GM19025 (cell line): ENCODE results near the gene TCEA2.

Source experiments
- ATAC-seq: cut with Tn5 transposase; IDR thresholded peaks from one replicate; pipeline ENCODE4 v1.9.1; 2021; ENCODE audit warnings: mild to moderate bottlenecking, low read depth, moderate library complexity; ENCODE audit not compliant: unreplicated experiment

Gene TCEA2

DNA sequence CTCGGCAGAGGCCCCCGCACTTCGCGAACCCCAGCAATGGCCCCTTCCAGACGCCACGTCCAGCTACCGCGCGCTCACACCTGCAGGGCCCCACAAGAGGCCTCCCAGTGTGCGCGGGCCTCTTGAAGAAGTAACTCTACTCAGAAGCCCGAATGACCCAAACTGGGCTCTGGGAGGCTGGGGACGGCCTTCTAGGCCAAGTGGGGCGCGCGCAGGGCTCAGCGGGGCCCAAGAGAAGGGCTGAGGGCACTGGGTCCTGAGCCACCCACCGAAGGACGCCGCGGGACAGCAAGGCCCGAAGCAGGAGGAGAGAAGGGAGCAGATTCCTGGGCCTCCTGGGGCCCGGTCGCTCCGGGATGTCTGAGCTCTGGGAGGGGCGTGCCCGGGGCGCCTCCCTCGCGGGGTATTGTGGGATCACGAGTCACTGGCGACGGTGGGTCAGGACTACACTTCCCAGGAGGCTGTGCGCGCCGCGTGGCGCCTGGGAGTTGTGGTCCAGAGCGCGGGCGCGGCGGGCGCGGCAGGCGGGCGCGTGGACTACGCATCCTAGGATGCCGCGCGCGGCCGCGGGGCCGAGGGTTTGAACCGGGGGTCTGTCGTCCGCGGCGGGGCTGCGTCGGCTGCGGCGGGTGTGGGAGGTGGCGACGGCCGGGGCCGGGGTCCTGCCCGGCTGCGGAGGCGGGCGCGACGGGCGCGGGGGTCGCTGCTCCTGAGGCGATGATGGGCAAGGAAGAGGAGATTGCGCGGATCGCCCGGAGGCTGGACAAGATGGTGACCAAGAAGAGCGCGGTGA, at the start of gene TCEA2:
Gene TCEA2, plus strand, starts transcription at position 603 of the 793 bp plus-strand sequence. Its CDS starts 115 bp downstream, at position 718.
- peak; percentile 85 for ATAC-seq

DNA sequence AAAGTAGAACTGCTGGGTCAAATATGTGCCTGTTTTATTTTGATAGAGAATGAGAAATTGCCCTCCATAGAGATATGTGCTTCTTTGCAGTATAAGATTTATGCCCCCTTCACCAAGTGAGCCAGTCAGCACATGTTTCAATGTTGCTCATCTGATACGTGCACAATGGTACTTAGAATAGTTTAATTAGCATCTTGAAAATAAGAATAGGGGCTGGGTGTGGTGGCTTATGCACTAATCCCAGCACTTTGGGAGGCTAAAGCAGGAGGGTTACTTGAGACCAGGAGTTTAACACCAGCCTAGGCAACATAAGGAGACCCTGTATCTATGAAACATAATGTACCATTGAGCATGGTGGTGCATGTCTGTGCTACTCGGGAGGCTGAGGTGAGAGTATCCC, 47.4 kb upstream of the TCEA2 start:
- no peak for ATAC-seq

DNA sequence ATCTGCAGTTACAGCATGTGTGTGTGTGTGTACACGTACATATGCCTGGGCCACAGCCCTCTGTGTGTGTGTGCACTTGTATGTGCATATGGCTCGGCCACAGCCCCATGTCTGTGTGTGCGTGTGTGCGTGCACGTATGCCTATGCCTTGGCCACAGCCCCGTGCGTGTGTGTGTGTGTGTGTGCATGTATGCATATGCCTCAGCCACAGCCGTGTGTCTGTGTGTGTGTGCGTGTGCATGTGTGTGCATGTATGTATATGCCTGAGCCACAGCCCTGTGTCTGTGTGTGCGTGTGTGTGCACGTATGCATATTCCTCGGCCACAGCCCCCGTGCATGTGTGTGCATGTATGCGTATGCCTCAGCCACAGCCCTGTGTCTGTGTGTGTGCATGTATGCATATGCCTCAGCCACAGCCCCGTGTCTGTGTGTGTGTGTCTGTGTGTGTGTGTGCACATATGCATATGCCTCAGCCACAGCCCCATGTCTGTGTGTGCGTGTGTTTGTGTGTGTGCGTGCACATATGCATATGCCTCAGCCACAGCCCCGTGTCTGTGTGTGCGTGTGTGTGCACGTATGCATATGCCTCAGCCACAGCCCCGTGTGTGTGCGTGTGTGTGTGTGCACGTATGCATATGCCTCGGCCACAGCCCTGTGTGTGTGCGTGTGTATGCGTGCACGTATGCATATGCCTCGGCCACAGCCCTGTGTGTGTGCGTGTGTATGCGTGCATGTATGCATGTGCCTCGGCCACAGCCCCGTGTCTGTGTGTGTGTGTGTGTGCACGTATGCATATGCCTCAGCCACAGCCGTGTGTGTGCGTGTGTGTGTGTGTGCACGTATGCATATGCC, 41.6 kb upstream of the TCEA2 start:
- ATAC-seq, result no peak

DNA sequence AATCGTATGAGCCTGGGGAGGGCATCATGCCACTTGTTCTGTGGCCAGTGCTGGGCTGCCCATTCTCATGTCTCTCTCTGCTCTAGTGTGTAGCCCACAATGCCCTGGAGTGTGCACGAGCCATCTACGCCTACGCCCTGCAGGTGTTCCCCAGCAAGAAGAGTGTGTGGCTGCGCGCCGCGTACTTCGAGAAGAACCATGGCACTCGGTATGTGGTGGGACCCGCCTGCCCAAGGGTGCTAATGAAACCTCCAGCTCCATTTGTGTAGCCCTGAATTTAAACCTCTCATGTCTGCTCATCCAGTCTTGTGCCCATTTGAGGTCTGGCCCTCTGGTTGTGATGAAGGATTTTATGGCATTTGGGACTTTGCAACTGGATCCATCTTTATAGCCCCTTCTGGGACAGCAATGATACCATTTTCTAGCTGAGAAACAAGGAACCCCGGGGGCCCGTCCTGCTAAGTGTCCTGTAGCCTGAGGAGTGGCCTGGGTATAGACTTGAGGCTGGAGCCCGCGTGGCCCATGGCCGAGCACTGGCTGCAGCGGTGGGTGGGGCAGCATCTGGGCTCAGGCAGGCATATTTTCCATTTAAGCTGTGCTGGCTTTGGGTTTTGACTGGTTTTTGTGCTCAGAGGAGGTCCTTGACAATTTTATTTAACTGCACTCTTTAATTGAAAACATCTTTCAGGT, 40.2 kb upstream of the TCEA2 start:
- no peak for ATAC-seq

DNA sequence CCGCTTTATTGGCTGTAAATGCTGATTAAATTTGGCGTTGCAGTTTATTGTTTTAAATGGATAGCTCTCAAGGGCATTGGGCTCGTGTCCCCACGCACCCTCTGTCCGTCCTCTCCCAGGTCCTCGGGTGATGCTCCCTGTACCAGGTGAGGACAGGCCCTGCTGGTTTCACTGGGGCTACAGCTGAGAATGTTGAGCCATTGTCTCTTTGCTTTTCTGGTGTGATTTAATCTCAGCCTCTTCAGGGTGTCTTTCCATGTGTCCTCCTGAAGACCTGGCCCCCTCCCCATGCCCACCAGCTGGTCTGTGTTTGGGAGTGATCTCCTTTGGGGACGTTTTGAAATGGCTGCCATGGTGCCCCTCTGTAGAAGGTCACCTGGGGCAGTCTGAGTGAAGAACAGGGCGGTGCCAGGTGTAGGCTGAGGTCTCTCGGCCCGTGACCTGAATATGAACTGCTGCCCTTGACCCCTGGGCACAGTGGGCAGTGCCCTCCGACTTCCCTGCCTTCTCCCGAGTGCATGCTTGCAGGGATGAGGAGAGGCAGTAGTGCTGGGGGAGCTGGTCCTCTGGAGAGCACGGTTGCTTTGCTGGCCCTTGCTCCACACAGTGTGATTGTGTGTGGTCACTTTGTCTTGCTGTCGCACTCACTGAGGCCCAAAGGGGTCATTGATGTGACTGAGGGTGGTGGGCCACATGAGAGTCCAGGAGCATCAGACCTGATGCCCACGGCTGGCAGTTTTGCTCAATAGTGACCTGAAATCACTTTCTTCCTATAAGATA, 39.4 kb upstream of the TCEA2 start:
- no peak for ATAC-seq

DNA sequence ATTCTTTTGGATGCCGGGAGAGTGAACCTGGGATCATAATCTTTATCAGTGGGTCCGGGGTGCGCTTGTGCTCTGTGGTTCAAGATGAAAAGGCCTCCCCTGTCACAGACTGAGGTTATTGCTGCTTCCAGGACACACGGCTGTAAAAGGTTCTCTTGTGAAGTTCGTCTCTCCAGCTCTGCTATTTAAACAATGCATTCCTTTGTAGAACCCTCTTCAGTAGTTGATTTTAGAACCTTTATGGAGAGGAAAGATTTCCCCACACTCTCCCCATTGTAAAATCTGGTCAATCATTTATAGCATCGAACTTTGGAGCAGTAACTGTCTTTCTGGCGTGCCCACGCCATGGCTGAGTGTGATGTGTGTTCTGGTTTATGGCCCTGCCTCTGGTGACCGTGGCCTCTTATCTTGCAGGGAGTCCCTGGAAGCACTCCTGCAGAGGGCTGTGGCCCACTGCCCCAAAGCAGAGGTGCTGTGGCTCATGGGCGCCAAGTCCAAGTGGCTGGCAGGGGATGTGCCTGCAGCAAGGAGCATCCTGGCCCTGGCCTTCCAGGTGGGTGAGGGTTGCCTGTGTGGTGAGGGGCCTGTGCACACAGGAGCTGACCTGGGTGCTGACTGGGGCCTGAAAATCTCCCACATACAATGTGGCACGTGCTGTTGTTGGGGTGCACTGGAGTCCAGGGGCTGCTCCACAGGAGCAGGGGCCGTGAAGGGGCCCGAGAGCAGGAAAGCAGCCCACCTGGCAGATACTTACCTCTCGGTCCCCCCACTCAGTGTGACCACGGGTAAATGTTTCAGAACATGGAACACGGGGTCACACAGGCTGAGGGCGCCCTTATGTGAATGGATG, 38.6 kb upstream of the TCEA2 start:
- ATAC-seq, result no peak

DNA sequence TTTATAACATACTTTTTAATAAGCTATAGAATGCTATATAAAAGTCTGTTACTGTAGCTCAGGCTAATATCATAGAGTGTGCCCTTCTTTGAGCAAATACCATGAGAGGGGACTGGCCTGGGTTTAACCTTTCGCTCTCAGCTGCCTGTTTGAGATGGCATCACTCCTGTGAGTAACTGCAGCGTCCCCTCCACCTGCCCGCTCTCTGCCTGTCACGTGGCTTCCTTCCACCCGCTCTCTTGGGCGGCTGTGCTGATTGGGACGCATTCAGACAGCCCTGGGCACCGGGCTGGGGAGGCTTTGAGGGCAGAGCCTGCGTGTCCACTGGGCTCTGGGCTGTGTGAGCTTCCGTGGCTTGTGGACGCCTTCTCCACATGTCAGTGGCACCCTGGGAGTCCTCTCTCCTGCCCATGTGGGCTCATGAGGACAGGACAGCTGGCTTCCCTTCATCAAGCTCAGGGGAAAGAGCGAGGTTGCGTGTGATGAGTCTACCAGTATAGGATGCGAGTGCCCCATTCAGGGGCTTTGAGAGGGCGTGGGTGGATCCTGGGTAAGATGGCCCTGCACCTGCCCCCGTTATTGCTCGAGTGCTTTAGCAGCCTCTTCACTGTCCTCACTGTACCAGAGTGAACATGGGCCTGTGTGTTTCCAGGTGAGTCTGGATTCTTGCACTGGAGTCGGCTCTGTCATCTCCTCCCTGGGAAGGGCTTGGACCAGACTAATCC, 37.7 kb upstream of the TCEA2 start:
- ATAC-seq, result no peak

DNA sequence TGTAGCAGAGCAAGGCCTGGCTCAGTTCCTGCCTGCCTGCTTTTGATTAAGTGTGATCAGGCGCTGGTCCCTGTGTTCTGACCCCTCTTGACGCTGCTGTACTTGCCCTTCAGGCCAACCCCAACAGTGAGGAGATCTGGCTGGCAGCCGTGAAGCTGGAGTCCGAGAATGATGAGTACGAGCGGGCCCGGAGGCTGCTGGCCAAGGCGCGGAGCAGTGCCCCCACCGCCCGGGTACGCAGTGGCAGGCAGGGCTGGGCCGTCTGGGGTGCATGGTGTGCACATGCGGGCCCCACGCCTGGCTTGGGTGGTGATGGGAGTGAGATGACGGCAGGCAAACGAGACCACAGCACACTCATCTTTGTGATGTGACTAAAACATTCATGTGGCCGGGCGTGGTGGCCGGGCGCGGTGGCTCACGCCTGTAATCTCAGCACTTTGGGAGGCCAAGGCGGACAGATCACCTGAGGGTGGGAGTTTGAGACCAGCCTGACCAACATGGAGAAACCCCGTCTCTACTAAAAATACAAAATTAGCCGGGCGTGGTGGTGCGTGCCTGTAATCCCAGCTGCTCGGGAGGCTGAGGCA, 37.1 kb upstream of the TCEA2 start:
- no peak for ATAC-seq

DNA sequence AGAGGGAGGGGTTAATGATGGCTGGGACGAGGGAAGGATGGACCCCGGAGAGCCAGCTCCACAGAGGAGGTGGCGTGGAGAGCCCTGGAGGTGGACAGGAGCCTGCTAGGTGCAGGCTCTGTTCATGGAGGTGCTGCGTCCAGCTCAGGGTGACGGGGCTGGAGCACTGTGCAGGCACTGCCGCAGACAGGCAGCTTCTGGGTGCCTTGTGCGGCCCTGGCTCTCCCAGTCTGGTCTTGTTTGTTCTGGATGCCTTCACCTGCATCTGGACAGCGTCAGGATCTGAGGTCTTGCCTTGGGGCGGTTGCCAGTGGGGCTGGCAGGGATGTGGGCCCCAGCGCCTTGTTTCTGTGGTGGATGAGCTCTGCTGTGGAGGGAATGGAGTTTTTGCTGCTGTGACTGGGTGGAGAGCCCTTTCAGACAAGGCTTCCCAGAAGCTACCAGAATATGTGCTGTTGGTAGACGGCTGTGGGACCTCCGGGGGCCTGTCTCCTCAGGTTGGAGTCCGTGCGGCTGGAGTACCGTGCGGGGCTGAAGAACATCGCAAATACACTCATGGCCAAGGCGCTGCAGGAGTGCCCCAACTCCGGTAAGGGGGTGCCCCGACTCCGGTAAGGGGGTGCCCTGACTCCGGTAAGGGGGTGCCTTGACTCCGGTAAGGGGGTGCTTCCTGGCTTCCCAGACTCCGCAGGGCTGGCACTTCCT, 34.9 kb upstream of the TCEA2 start:
- ATAC-seq, result no peak

DNA sequence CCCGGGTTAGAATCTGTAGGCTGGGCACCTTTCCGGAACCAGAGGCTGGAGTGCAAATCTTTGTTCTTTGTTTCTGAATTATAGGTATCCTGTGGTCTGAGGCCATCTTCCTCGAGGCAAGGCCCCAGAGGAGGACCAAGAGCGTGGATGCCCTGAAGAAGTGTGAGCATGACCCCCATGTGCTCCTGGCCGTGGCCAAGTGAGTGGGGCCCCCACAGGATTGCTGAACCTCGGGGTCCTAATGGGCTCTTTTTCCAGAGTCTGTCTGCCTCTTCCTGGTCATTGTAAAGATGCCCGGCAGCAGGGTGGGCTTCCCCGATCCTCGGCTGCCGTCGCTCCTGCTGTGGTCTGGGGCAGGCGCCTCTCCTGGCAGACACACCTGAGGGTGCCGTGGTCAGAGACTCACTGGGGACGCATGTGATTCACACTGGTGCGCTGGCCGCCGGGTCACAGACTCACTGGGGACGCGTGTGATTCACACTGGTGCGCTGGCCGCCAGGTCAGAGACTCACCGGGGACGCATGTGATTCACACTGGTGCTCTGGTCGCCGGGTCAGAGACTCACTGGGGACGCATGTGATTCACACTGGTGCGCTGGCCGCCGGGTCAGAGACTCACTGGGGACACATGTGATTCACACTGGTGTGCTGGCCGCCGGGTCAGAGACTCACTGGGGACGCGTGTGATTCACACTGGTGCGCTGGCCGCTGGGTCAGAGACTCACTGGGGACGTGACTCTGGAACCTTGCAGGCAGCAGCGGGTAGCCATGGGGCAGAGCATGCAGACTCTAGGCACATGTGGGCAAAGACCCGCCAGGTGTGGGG, 33.5 kb upstream of the TCEA2 start:
- no peak for ATAC-seq

DNA sequence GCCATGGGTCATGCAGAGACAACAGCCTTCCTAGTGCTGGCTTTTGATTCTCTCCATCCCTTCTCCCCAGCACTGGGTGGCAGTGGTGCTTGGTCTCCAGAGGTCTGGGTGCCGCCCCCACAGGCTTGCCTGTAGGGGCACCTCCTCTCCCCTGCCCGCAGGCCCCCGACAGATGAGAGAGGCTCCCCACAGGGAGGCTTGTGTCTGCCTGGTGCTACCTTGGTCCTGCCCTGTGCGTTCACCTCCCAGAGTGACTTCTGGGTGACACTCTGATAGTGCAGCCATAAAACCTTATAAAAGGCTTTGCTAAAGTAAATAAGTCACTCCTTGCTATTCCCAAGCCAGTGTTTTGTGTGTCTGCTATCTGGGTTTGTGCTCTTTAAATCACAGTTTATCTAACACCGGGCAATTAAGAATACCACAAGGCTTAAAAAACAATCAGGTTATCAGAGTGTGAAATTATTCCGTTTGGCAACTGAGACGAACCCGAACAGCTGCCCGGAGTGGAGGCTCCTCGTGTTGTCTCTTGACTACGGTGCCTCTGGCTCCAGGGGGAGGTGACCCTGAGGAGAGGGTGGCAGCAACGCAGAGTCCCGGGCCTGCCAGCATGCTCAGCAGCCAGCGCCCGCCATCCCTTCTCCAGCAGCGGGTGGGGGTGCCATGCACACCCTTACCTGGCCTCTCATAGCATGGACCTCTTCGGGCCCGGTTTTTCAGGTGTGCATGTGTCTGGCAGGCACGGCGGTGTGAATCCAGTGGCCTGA, 32.4 kb upstream of the TCEA2 start:
- no peak for ATAC-seq

DNA sequence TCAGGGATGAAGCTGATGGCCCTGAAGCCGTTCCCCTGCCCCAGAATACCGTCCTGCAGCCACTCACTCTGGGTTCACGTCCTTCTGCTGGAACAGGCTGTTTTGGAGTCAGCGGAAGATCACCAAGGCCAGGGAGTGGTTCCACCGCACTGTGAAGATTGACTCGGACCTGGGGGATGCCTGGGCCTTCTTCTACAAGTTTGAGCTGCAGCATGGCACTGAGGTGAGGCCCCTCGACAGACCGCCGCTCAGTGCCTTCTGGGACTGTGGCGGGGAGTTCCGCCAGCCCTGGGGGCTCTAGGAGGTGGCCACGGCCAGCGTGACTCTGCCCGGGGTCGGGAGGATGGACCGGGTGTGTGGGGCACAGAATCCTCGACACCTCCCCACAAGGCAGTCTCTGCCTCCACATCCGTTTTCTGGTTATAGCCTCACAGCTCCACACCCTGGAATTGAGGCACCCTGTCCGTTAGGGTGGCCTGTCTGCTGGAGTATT, 31.1 kb upstream of the TCEA2 start:
- no peak for ATAC-seq

DNA sequence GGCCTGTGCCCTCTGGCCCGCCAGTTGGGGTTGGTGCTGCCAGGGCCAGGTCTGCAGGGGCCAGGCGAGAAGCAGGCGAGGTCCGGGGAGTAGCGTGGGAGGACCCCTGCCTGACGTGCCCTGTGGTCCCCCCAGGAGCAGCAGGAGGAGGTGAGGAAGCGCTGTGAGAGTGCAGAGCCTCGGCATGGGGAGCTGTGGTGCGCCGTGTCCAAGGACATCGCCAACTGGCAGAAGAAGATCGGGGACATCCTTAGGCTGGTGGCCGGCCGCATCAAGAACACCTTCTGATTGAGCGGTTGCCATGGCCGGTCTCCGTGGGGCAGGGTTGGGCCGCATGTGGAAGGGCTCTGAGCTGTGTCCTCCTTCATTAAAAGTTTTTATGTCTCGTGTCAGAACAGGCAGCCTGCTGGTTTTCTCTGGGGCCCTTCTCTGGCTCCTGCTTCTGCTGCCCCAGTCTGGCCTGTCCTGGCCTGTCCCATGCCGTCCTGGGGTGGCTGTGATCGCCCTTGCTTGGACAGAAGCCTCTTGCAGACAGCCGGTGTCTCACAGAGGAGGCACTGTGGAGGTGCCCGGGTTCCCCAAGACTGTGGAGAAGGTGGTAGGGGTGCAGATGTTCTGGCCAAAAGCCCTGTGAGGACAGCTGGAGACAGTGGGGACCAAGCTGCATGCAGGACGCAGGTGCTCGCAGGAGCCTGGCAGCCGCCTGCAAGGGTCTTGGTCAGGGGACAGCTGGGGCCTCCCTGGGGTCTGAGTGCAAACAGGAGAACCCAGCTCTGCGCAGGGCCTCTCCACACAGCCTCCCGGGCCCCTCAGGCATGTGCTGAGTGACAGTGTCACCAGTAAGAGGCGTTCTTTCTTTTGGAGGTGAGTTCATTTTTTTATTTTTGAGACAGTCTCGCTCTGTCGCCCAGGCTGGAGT, 30.0 kb upstream of the TCEA2 start:
- no peak for ATAC-seq

DNA sequence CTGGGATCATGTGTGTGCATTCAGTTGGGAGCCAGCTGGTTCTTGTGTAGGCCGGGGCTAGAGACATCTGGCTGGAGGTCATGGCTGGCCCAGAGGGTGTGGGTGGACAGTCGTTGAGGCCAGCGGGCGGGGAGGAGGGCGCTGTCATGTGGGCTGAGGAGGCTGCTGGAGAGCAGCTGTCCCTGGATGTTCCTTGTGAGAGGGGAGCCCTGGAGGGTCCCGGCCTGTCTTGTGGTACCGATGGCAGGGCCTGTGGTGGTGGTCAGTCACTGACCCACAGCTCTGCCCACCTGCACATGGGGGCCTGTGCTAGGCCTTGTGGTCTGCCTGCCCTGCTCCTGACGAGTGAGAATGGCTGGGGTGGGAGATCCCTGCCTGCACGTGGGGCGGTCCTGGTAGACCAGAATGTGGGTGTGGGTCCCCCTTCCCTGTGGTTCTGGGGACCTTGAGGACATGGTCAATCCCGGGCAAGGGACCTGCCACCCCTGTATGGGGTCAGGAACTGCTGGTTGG, 29.0 kb upstream of the TCEA2 start:
- ATAC-seq, result no peak
